NT2/D1 (cell line): ENCODE measurements around the gene IRGM.
"Not testable (repeated sequence)": the region's sequence is repeated elsewhere in the genome, so short reads cannot be mapped to it uniquely, and the experiment has no call there.

ENCODE experiments used
- DNase-seq: peaks from one replicate; pipeline ENCODE4 v3.0.0-alpha.2; 2011; ENCODE audit warnings: low read depth, low spot score
- H3K27me3 ChIP-seq: 2 replicates; pipeline ENCODE4 v1.6.0; 2011; ENCODE audit warnings: mild to moderate bottlenecking; ENCODE audit not compliant: insufficient read length, insufficient read depth
- H3K36me3 ChIP-seq: 2 replicates; pipeline ENCODE4 v1.6.1; 2011; ENCODE audit warnings: mild to moderate bottlenecking, low read length, mixed read lengths; ENCODE audit not compliant: insufficient read depth, insufficient read length
- H3K4me1 ChIP-seq: 2 replicates; pipeline ENCODE4 v1.5.1; 2011; ENCODE audit not compliant: insufficient read depth, insufficient read length
- H3K4me3 ChIP-seq: 2 replicates; pipeline ENCODE4 v1.5.1; 2011; ENCODE audit warnings: low read depth; ENCODE audit not compliant: insufficient read length
- H3K9ac ChIP-seq: 2 replicates; pipeline ENCODE4 v1.6.0; 2011; ENCODE audit warnings: low read depth; ENCODE audit not compliant: insufficient read length
- H3K9me3 ChIP-seq: 2 replicates; pipeline ENCODE4 v1.5.1; 2011; ENCODE audit warnings: mild to moderate bottlenecking, low read length; ENCODE audit not compliant: insufficient read depth
- SUZ12 ChIP-seq: IDR thresholded peaks from 2 replicates; pipeline ENCODE4 v1.6.1; 2011; ENCODE audit not compliant: insufficient read length, insufficient read depth; ENCODE audit errors: extremely low read depth
- YY1 ChIP-seq: IDR thresholded peaks from 2 replicates; pipeline ENCODE4 v1.6.1; 2011; ENCODE audit not compliant: insufficient read length, insufficient read depth
- ZNF274 ChIP-seq: IDR thresholded peaks from 2 replicates; pipeline ENCODE4 v1.6.1; 2011; ENCODE audit warnings: mild to moderate bottlenecking, low read depth, low read length

The IRGM gene, protein sequence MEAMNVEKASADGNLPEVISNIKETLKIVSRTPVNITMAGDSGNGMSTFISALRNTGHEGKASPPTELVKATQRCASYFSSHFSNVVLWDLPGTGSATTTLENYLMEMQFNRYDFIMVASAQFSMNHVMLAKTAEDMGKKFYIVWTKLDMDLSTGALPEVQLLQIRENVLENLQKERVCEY

DNA sequence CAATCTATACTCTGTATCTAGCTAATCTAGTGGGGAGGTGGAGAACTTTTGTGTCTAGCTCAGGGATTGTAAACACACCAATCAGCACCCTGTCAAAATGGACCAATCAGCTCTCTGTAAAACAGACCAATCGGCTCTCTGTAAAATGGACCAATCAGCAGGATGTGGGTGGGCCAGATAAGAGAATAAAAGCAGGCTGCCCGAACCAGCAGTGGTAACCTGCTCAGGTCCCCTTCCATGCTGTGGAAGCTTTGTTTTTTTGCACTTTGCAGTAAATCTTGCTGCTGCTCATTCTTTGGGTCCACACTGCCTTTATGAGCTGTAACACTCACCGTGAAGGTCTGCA is at the start of gene IRGM:
IRGM (plus strand) TSS at position 214 of the 346 bp plus-strand sequence. CDS start 1,603 bp downstream, outside the sequence.
- not testable (repeated sequence) for H3K4me3 ChIP-seq, DNase-seq

DNA sequence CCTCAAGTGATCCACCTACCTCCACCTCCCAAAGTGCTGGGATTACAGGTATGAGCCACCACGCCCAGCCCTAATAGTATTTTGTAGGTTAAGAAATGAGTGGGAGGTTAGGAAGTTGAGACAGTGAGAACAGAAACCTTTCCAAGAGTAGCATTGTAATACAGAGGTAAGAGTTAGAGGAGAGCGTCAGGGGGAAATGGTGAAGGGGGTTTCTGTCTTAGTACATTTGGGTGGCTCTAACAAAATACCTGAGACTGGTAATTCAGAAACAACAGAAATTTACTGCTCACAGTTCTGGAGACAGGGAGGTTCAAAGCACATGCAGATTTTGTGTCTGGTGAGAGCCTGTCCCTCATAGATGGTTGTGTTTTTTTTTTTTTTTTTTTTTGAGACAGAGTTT is 48.9 kb upstream of the IRGM start:
- TF ChIP-seq SUZ12 (no peak), YY1 (no peak), ZNF274 (no peak)
- peaks cover 2% of the 10 kb centered on the region for H3K4me1 ChIP-seq

More for the DNA sequence above, at the start of gene IRGM:
- H3K9ac ChIP-seq, H3K4me1 ChIP-seq, H3K9me3 ChIP-seq, H3K36me3 ChIP-seq, H3K27me3 ChIP-seq: not testable (repeated sequence)

DNA sequence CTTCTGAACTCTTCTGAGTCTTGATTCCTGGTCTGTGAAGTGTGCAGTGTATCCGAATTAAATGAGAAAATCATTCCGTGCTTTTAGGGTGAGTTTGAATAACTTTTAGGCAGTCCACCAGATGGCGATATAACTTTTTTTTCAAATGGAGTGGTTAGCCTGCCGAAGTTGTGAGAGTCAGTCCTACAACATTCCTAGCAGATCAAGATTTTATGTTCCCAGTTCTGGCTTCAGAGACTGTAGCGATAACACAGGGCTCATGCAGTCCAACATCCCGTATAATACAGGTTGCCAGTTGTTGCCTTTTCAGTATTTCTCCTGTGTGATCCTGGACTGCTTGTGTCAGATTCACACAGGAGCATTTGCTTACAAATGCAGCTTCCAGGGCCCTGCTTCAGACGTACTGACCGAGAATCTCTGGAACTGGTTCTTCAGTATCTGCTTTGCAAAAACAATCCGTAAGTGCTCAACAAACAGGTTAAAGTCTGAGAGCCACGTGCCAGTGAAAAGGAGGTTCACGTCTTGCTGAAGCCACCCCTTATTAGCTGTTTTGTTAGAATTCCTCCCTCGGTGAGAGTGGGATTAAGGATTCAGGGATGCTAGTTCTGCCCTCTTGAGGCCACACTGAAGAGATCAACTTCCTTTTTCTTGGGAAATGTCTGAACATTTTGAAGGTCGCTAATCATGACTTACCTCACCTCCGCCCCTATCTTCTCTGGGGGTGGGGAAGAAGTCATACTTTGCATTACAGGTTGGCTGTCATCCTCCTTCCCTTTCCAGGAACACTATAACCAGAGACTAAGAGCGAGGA is 45.0 kb upstream of the IRGM start:
- peak; percentile 36 for DNase-seq
- H3K9me3 ChIP-seq: no peaks in the 10 kb centered on the region; the same call in 1 of the 2 replicates

More for the DNA sequence above, 48.9 kb upstream of the IRGM start:
- DNase-seq: no peak
- no peak overlapping the region for H3K9ac ChIP-seq
- H3K4me3 ChIP-seq: no peak overlapping the region
- H3K36me3 ChIP-seq: peaks cover 9% of the 10 kb centered on the region
- H3K9me3 ChIP-seq: no peaks in the 10 kb centered on the region
- H3K27me3 ChIP-seq: no peaks in the 10 kb centered on the region

DNA sequence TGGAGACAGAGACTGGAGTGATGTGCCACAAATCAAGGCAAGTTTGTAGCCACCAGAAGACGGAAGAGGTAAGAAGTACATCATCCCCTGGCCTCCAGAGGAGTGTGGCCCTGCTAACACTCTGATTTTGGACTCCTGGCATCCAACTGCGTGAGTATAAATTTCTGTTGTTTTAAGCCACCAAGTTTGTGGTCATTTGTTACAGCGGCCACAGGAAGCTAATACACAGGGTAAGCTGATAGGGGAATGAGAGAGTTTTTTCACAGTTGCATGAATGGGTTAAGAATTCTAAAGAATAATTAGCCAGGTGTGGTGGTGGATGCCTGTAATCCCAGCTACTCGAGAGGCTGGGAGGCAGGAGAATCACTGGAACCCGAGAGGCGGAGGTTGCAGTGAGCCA is 41.9 kb upstream of the IRGM start:
- DNase-seq: no peak
- H3K9me3 ChIP-seq: peaks cover under 1% of the 10 kb centered on the region; the same call in 1 of the 2 replicates
- H3K9ac ChIP-seq: no peak overlapping the region
- no peak overlapping the region for H3K4me3 ChIP-seq
- TF ChIP-seq ZNF274: no peak
- TF ChIP-seq SUZ12: no peak
- TF ChIP-seq YY1: no peak
- no peaks in the 10 kb centered on the region for H3K36me3 ChIP-seq
- H3K27me3 ChIP-seq: no peaks in the 10 kb centered on the region
- no peaks in the 10 kb centered on the region for H3K4me1 ChIP-seq

More for the DNA sequence above, 45.0 kb upstream of the IRGM start:
- H3K27me3 ChIP-seq: no peaks in the 10 kb centered on the region
- no peaks in the 10 kb centered on the region for H3K36me3 ChIP-seq
- peaks cover 2% of the 10 kb centered on the region for H3K4me1 ChIP-seq
- peak overlapping the region; percentile 38 for H3K9ac ChIP-seq
- TF ChIP-seq ZNF274: no peak
- TF ChIP-seq YY1: no peak
- TF ChIP-seq SUZ12: no peak
- peak overlapping the region; percentile 32 for H3K4me3 ChIP-seq

DNA sequence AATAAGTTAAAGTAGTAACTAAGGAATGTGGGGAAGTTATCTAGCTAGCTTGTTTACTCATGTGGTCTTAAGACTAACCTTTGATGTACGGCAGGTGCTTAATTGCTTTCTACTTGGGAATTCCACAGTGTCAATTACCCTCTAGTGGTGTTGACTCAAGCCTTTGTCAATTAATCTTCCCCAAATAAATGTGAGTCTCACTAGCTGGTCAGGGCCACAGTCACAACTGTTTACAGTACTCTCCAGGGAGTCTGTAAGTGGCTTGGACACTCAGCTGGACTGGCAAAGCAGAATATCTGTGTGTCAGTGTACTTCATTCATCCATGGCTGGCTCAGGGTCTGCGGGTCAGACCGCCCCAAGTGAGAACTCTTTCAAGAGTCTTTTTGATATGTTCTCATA is 37.0 kb upstream of the IRGM start:
- Histone ChIP-seq H3K36me3 (no peaks in the 10 kb centered on the region), H3K4me3 (no peak overlapping the region), H3K27me3 (no peaks in the 10 kb centered on the region), H3K9me3 (peaks cover 12% of the 10 kb centered on the region; the same call in 1 of the 2 replicates), H3K4me1 (no peaks in the 10 kb centered on the region), H3K9ac (no peak overlapping the region)
- DNase-seq: no peak
- TF ChIP-seq ZNF274: no peak
- TF ChIP-seq YY1: no peak

DNA sequence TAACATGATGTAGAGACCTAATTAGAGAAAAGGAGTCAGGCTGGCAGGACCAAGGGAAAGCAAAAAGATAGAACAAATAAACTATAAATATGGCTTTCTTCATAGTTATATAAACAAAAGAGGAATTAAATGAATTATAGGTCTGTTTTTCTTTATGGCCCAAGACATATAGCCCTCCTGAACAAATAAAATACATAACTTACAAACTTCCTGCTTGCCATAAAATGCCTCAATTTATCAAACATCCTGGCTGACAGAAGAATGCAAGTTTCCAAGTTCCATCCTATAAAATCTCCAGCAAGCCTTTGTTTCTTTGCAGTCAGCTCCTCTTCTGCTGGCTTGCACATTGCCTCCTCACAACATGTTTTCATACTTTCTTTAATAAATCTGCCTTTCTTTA is 31.3 kb upstream of the IRGM start:
- no peaks in the 10 kb centered on the region for H3K36me3 ChIP-seq
- H3K9ac ChIP-seq: no peak overlapping the region
- H3K9me3 ChIP-seq: peaks cover 5% of the 10 kb centered on the region; the same call in 1 of the 2 replicates
- no peak overlapping the region for H3K4me3 ChIP-seq
- DNase-seq: no peak
- no peaks in the 10 kb centered on the region for H3K27me3 ChIP-seq
- no peak for TF ChIP-seq YY1
- no peak for TF ChIP-seq SUZ12
- TF ChIP-seq ZNF274: no peak
- no peaks in the 10 kb centered on the region for H3K4me1 ChIP-seq

DNA sequence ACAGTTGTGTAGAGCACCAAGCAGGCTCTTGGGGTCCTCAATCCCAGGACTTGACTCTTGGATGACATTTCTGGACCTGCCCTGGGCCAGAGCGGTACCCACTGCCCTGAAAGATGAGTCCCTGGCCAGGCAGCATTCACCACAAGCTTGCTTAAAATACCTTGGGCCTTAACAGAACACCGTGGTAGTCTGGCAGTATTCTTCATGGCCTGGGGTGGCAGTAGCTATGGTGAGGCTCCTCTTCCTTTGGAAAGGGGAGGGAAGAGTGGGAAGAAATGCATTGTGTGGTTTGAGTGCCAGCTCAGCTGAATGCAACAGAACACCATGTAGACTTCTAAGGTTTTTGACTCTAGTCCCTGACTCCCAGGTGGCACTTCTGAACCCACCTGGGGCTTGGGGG is 29.4 kb upstream of the IRGM start:
- no peaks in the 10 kb centered on the region for H3K36me3 ChIP-seq
- no peak for DNase-seq
- H3K9ac ChIP-seq: no peak overlapping the region
- TF ChIP-seq SUZ12 (no peak), YY1 (no peak), ZNF274 (no peak)
- H3K9me3 ChIP-seq: no peaks in the 10 kb centered on the region
- no peak overlapping the region for H3K4me3 ChIP-seq
- H3K4me1 ChIP-seq: no peaks in the 10 kb centered on the region
- no peaks in the 10 kb centered on the region for H3K27me3 ChIP-seq
